ENCODE results near the gene STX1A.
A peak's percentile ranks its signal among the peaks of the same experiment; 100 is the strongest.
"Not testable (repeated sequence)": the region's sequence is repeated elsewhere in the genome, so short reads cannot be mapped to it uniquely, and the experiment has no call there.

The STX1A gene

DNA sequence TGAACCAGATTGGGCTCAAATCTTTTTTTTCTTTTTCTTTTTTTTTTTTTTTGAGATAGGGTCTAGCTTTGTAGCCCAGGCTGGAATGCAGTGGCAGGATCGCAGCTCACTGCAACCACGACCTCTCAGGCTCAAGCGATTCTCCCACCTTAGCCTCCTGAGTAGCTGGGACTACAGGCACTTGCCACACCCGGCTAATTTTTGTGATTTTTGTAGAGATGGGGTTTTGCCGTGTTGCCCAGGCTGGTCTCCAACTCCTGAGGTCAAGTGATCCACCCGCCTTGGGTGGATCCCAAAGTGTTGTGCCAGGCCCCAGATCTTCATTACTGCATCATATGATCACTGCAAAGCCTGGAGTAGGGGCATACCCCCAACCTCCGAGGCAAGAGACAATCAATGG is 39.0 kb downstream of the STX1A start:
- DNase-seq, result no peak

DNA sequence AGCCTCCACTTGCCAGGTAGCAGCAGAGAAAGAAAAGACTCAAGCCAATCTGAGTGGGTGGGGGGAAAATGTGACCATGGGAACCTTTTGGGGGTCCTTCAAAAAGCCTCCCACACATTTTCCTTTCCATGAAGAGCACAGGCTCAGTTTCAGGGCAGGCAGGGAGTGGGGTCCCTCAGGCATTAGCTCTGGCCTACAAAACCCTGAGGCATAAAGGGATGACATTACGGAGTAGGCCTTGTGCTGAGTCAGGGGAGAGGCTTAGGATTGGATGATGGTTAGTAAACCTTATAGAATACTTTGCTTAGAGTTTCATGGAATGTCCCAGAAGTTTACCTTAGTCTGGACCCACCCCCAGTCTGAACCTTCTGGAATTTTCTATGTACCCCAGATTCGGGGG is 39.8 kb downstream of the STX1A start:
- no peak for DNase-seq

DNA sequence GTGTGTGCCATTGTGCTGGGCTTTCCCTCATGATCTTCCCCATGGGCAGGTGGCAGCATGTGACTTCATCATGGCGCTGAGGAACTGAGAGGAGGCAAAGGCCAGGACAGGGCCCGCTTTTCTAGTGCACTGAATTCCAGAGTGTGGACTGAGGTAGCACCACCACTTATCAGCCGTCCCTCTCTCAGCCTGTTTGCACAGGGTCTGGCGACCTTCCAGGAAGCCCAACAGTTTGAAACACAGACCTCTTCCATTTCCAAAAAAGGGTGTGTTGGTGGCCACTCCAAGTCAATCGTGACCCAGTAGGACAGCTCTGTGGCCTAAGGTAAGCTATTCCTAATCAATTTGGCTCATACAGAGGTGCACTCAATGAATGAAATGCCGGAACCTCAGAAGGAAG is 40.6 kb downstream of the STX1A start:
- DNase-seq, result no peak

DNA sequence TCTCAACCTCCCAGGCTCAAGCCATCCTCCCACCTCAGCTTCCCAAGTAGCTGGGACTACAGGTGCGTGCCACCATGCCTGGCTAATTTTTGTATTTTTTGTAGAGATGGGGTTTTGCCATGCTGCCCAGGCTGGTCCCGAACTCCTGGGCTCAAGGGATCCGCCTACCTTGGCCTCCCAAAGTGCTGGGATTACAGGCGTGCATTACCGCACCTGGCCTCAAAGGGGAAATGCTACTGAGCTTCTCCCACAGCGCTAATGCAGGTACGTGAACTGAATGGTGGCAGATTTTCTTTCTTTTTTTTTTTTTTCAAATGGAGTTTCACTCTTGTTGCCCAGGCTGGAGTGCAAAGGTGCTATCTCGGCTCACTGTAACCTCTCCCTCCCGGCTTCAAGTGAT is 43.4 kb downstream of the STX1A start:
- DNase-seq, result not testable (repeated sequence)

DNA sequence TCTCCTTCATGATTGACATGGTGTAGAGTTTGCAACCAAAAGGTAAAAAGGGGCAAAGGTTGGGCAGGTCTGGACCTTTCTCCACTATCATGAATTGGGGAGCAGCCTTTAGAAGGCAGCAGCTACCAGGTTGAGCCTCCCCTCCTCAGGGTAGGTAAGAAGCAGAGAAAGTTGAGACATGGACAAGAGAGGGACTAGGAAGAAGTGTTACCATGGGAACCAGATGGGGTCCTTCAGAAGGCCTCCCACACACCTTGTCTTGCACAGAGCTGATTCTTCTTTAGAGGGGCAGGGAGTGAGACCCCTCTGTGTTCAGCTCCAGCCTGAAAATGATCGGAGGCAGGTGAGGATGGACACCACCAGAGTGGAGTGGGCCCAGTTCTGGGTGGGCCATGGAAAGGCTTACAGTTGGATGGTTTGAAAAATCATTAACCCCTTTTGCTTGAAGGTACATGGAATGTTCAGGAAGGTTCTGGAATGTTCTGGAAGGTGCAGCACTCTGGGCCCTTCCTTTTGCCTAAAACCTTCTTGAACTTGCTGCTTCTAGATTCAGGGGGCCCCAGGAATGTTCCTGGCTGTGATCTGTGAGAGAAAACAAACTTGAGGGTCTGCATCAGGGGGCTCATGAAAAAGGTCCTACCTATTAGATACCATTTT is 44.9 kb downstream of the STX1A start:
- DNase-seq, result no peak

DNA sequence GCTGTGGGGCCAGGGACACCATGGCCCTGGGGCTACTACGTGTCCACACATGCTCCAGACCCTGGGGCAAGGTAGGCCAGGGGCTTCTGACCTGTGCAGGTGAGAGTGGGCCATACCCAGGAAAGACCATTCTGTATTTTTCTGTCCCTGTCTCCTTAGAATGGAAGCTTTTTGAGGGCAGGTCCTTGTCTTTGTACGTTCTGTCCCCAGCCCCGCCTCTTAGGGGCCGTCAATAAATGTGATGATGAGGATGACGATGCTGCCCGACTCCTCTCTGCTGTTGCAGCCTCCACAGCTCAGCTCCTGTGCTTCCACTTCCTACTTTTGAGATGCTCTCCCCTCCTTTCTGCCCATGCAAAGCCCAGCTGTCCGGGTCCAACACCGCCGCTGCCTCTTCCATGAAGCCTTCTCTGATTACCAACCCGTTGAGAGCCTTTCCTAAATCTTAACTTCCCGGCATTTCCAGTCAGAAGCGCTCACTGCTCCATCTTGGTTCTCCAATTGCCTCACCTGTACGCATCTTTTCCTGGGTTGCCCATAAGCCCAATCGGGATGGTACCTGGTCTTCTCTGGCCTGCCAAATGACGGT is 47.5 kb downstream of the STX1A start:
- no peak for DNase-seq

DNA sequence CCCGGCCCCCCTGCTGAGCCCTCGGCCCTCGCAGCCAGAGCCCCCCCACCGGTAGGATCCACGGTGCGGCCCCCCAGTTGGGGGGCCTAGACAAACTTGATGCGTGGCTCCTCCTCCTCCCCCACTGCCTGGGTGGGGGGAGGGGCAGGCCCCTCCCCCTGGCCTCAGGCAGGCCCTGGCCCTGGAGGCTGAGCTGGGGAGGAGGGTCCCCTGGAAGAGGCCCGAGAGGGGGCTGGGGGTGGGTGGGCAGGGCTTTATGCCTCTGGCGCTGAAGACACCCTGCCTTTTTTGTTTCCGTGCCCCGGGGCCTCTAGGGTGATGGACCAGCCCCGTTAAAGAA is 48.2 kb downstream of the STX1A start:
- no peak for DNase-seq

DNA sequence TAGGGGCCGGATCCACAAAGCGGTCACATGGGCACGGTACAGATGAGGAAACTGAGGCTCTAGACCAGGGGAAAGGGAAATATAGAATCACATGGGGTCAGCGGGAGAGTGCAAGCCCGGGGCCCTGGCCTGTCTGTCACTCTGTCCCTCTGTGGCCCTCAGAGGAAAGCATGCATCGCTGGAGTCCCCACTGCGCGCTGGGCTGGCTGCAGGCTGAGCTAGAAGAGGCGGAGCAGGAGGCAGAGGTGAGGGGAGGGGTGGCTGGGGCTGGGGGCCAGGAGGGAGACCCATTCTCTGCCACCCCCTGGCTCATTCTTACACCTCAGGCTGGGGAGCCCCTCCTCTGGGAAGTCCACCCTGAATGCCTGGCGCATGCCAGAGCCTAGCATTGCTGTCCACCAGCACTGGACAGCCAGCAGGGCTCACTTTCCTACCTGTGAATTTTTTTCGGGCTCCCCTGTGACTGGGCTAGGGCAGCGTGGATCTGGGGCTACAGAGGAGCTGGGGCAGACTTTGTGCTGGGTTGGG is 49.5 kb downstream of the STX1A start:
- DNase-seq, result no peak

DNA sequence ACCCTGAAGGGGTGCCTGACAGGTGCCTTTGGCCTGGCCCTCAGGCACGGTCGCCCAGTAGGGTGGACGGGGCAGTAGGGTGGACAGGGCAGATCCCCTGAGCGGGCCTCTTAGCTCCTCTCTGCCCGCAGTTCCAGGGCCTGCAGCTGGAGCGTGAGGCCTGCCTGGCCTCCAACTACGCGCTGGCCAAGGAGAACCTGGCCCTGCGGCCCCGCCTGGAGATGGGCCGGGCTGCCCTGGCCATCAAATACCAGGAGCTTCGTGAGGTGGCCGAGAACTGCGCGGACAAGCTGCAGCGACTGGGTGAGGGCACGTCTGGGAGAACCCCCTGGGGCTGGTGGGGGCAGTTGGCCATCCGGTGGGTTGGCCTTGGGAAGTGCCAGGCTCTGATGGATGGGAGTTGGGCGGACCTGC is 50.2 kb downstream of the STX1A start:
- no peak for DNase-seq

DNA sequence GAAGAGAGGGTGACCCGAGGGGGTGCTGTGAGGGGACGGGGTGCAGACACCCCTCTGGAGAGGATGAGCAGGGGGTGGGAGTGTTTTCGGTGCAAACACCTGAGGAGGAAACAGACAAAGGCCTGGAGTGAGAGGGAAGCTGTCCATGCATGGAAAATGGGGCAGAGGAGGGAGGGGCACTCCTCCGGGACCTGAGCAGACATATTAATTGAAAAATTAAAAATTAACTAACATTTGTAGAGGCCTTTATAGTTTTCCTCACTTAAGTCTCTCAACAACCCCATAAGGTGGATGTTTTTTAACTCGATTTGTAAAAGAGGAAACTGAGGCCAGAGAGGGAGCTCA is 50.6 kb downstream of the STX1A start:
- no peak for DNase-seq

DNA sequence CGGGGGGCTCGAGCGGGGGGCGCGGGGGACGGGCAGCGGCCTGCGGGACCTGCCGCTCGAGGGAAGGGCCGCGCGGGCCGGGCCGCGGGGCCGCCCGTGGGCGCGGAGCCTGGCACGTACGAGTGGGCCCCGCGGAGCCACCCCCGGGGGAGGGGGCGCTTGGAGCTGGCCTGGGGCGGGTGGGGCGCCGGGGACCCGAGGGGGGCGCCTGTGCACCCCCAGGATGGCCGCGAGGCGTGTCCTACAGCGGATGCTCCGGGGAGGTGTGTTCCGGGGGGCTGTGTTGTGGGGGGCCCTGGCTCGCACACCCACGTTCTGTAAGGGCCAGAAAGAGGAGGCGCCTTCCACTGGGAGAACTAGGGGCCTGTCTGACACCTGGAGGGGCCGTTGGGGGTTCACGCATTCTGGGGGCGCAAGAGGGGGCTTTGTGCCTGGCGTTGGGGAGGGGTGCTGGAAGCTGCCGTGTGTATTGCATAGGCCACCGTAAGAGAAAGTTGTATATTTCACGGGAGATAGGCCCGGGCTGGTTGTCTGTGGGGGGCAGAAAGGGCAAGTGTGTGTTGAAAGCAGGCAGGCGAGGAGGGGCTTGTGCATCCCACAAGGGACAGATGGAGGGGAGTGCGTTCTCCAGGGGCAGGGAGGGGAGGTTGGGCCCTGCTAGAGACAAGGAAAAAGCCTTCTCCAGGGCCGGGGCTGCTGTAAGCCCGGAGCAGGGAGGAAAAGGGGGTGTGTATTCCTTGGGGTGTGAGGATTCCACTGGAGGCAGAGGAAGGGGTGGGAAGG is 51.2 kb downstream of the STX1A start:
- DNase-seq, result no peak

DNA sequence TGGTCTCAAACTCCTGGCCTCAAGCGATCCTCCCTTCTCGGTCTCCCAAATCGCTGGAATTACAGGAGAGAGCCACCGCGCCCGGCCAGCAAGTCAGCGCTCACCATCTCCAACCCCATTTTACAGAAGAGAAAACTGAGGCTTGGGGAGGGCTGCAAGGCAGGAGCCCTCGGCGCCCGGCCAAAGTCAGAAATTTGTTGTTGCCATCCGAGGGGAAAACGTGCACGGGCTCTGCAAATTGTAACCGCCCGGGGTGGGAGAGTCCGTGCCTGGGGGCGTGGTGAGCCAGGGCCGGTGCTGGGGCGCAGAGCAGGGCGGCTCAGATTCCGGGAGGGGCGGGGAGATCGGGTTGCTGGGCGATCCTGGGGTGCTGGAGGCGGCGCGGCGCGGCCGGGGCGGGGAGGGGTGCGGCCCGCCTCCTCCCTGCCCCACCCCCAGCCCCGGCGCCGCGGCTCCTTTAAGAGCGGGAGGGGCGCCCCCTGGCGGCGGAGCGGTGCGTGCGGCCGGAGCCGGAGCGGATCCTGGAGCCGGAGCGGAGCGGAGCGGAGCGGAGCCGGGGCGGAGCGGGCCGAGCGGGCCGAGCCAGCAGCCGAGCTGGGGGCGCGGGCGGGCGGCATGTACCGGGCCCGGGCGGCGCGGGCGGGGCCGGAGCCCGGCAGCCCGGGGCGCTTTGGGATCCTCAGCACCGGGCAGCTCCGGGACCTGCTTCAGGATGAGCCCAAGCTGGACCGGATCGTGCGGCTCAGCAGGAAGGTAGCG is 51.9 kb downstream of the STX1A start, which contains the start of gene VPS37D:
VPS37D (plus strand) TSS at position 488 of the 759 bp plus-strand sequence; CDS start at position 616, 128 bp downstream.
- peak; percentile 5 for DNase-seq

DNA sequence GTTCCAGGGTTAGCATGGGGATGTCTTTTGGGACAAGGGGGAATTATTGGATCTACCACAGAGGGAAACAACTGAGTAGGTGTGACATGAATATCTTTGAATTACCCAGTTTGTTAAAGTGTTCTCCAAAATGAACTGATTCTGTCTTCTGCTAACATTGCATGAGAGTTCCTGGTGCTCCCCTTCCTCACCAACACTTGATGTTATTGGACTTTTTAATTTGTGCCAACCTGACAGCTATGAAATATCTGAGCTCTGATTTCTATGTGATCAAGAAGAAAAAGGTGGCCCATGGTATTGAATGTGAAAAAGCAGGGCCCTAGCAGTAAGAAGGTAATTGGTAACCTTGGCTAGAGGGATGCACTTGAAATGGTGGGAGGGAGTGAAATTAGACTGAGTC is 56.4 kb downstream of the STX1A start:
- no peak for DNase-seq

DNA sequence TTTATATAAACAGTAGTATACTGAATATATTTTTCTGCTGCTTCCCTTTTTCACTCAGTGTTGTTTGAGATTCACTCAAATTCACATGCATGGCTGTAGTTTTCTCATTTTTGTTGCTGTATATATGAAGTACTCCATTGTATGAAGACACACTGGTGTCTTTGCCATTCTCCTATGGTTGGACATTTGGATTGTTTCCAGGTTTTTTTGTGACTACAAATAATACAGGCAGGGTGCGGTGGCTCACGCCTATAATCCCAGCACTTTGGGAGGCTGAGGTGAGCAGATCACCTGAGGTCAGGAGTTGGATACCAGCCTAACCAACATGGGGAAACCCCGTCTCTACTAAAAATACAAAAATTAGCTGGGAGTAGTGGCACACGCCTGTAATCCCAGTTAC is 58.9 kb downstream of the STX1A start:
- not testable (repeated sequence) for DNase-seq

DNA sequence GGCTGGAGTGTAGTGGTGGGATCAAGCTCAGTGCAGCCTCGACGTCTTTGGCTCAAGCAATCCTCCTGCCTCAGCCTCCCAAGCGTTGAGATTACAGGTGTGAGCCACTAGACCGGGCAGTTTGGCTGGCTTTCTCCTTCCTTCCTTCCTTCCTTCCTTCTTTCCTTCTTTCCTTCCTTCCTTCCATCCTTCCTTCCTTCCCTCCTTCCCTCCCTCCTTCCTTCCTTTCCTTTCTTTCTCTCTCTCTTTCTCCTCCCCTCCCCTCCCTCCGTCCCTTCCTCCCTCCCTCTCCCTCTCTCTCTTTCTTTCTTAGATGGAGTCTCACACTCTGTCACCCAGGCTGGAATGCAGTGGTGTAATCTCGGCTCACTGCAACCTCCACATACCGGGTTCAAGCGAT is 59.5 kb downstream of the STX1A start:
- no peak for DNase-seq

DNA sequence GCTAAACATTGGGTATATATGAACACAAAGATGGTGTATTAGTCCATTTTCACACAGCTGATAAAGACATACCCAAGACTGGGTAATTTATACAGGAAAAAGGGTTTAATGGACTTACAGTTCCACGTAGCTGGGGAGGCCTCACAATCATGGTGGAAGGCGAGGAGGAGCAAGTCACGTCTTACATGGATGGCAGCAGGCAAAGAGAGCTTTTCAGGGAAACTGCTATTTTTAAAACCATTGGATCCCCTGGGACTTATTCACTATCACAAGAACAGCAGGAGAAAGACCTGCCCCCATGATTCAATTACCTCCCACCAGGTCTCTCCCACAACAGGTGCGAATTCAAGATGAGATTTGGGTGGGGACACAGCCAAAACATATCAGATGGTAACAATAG is 64.2 kb downstream of the STX1A start:
- DNase-seq, result not testable (repeated sequence)

DNA sequence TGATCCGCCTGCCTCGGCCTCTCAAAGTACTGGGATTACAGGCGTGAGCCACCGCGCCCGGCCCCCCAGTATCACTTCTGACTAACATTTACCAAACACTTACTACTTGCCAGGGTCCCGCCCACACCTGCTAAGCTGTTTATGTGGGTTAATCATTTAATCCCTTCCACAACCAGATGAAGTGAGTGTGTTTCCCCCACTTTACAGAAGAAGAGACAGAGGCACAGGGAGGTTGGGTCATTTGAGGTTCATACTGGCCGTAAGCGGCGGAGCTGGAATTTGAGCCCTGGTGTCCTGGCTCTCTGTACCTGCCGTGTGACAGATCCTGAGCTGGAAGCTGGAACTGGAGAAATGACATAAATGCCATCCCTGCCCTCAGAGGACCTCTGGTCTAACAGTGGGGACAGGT is 66.9 kb downstream of the STX1A start:
- no peak for DNase-seq

DNA sequence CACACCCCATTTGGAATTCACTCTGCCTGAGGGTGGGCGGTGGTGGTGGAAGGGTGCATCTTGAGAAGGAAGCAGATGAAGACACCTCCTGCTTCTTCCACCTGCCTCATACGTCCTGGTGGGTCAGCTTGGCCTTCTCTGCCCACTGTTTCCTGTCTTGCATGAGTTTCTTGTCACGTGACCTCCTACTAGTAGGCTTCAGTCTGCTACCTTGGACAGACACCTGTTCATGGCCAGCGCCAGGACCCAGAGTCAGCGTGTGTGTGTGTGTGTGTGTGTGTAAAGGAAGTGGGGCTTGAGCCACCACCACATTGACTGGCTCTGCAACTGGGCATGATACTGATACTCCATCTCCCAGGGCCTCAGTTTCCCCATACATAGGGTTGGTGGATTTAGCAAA is 68.9 kb downstream of the STX1A start:
- no peak for DNase-seq

DNA sequence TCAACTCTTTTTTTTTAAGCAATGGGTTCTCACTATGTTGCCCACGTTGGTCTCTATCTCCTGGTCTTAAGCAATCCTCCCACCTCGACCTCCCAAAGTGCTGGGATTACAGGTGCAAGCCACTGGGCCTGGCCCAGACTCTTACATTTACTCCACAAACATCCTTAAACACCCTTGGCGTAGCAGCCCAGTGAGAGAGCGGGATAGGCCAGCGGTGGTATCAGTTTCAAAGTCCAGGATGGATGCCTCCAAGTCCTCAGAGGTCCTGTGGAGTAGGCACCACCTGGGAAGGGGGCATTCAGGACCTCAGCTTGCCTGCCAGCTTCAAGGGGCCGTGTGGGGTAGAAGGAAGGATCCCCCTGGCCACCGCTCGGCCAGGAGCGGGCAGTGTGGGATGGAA is 69.9 kb downstream of the STX1A start:
- no peak for DNase-seq
